D721Med (cell line): ENCODE data around the gene FCRL1.

ENCODE experiments used
- DNase-seq: peaks from one replicate; pipeline ENCODE4 v3.0.0; 2011; ENCODE audit warnings: low spot score; ENCODE audit not compliant: insufficient read length
- FAIRE-seq: peaks from 2 replicates; lab custom pipeline; 2011; peaks lifted over from hg19 to GRCh38; lab: Jason Lieb, UNC
- CTCF ChIP-seq: IDR thresholded peaks from 2 replicates; pipeline ENCODE4 v1.5.1; 2012; ENCODE audit warnings: mild to moderate bottlenecking, control low read depth; ENCODE audit not compliant: insufficient read depth; ENCODE audit errors: missing control alignments

Gene FCRL1

GRCh38 chr1:157766792-157767191 lies 53.1 kb downstream of the FCRL1 start:
- TF ChIP-seq CTCF, result no peak
- DNase-seq (no peak), FAIRE-seq (no peak)

GRCh38 chr1:157758018-157758417 lies 61.9 kb downstream of the FCRL1 start:
- DNase-seq, result no peak
- TF ChIP-seq CTCF, result no peak
- no peak for FAIRE-seq

GRCh38 chr1:157753611-157754010 lies 66.3 kb downstream of the FCRL1 start:
- DNase-seq (no peak), FAIRE-seq (no peak)
- TF ChIP-seq CTCF, result no peak

- no peak for DNase-seq
- no peak for TF ChIP-seq CTCF
- no peak for FAIRE-seq
These were observed 68.6 kb downstream of the FCRL1 start for GRCh38 chr1:157751283-157751682.

- DNase-seq (no peak), FAIRE-seq (no peak)
These were observed 71.6 kb downstream of the FCRL1 start for GRCh38 chr1:157748262-157748817.

More at GRCh38 chr1:157748262-157748817, 71.6 kb downstream of the FCRL1 start:
- no peak for TF ChIP-seq CTCF
